HepG2 (cell line): ENCODE results near the gene GPR176.

Experiments
- BHLHE40 ChIP-seq: IDR thresholded peaks from 2 replicates; pipeline ENCODE4 v1.6.1; 2011; ENCODE audit warnings: low read length, improper control_type of control experiment
- E2F1 ChIP-seq: sonication (generic); formaldehyde crosslinking; IDR thresholded peaks from 2 replicates; pipeline ENCODE4 v1.5.0; 2020; ENCODE audit warnings: missing genetic modification reagents
- HNRNPLL ChIP-seq: fragments of 200-400 bp; formaldehyde crosslinking; IDR thresholded peaks from 2 replicates; pipeline ENCODE4 v1.6.1; 2017; ENCODE audit warnings: mild to moderate bottlenecking, low read depth, low read length; ENCODE audit not compliant: poor library complexity, severe bottlenecking
- HNRNPUL1 ChIP-seq: fragments of 200-400 bp; formaldehyde crosslinking; IDR thresholded peaks from 2 replicates; pipeline ENCODE4 v1.6.1; 2017; ENCODE audit warnings: low read depth, mild to moderate bottlenecking, low read length, moderate library complexity
- JUN ChIP-seq: sonication (generic); formaldehyde crosslinking; IDR thresholded peaks from 2 replicates; pipeline ENCODE4 v1.4.0; 2020; ENCODE audit warnings: mild to moderate bottlenecking, missing genetic modification reagents
- MLLT10 ChIP-seq: sonication (generic); formaldehyde crosslinking; IDR thresholded peaks from 2 replicates; pipeline ENCODE4 v1.4.0; 2020; ENCODE audit warnings: missing genetic modification reagents
- POLR2AphosphoS2 ChIP-seq: IDR thresholded peaks from 2 replicates; pipeline ENCODE4 v1.6.1; 2011; ENCODE audit warnings: low read depth, low read length, improper control_type of control experiment
- TCF12 ChIP-seq, 2 experiments: fragments of 450-650 bp in 1 of 2; sonication (generic) in 1 of 2; formaldehyde crosslinking in 1 of 2; IDR thresholded peaks; 2 replicates each; pipeline versions ENCODE4 v1.6.1 to v1.8.0; 2017 to 2022; ENCODE audit warnings: antibody characterized with exemption in 1 of 2, mild to moderate bottlenecking in 1 of 2, missing genetic modification reagents in 1 of 2, moderate library complexity in 1 of 2
- TEAD2 ChIP-seq: sonication (generic); formaldehyde crosslinking; IDR thresholded peaks from 2 replicates; pipeline ENCODE4 v1.9.0; 2021; ENCODE audit warnings: missing genetic modification reagents
- ZMYM3 ChIP-seq: sonication (generic); formaldehyde crosslinking; IDR thresholded peaks from 2 replicates; pipeline ENCODE4 v1.5.1; 2020; ENCODE audit warnings: mild to moderate bottlenecking, missing genetic modification reagents
- ZNF775 ChIP-seq: sonication (generic); formaldehyde crosslinking; IDR thresholded peaks from 2 replicates; pipeline ENCODE4 v1.4.0; 2020; ENCODE audit warnings: missing genetic modification reagents, mild to moderate bottlenecking, moderate library complexity, borderline replicate concordance
- ZSCAN9 ChIP-seq: IDR thresholded peaks from 2 replicates; pipeline ENCODE4 v1.6.1; 2016; ENCODE audit warnings: borderline replicate concordance

GRCh38 chr15:39884351-39884750, 35.7 kb downstream of the GPR176 start:
- TF ChIP-seq ZNF775 (CRISPR knock-in tag) (no peak), E2F1 (CRISPR knock-in tag) (no peak), HNRNPUL1 (no peak), POLR2AphosphoS2 (no peak), HNRNPLL (no peak), MLLT10 (CRISPR knock-in tag) (no peak), ZSCAN9 (CRISPR knock-in tag) (no peak), JUN (CRISPR knock-in tag) (no peak), BHLHE40 (no peak), TCF12 (IDR thresholded peaks at IDR 0.05) (no peak), TCF12 (CRISPR knock-in tag; IDR thresholded peaks at IDR 0.05) (no peak), TEAD2 (CRISPR knock-in tag) (no peak), ZMYM3 (CRISPR knock-in tag) (no peak)
